SJCRH30 (cell line): ENCODE data around the gene C1QTNF12. TPM values are rescaled to one million over a fixed set of nuclear protein-coding genes. Genes with fewer than 3 reads are reported as not detected.
A peak's percentile ranks its signal among the peaks of the same experiment; 100 is the strongest.

Experiments used
- DNase-seq, 2 experiments: peaks; one replicate each; pipeline ENCODE4 v3.0.0-alpha.2; 2015 to 2020
- H3K27ac ChIP-seq: fragments of 250-450 bp; sonication (Bioruptor Pico); 2 replicates; pipeline ENCODE4 v1.5.1; 2020; ENCODE audit warnings: mild to moderate bottlenecking, moderate library complexity
- H3K27me3 ChIP-seq: fragments of 250-450 bp; sonication (Bioruptor Pico); 2 replicates; pipeline ENCODE4 v1.5.1; 2020; ENCODE audit warnings: mild to moderate bottlenecking, moderate library complexity
- H3K36me3 ChIP-seq: fragments of 250-450 bp; sonication (Bioruptor Pico); 2 replicates; pipeline ENCODE4 v1.5.1; 2020; ENCODE audit warnings: mild to moderate bottlenecking, moderate library complexity
- H3K4me1 ChIP-seq: fragments of 250-450 bp; sonication (Bioruptor Pico); 2 replicates; pipeline ENCODE4 v1.5.1; 2020; ENCODE audit warnings: mild to moderate bottlenecking, moderate library complexity
- H3K4me3 ChIP-seq: fragments of 250-450 bp; sonication (Bioruptor Pico); 2 replicates; pipeline ENCODE4 v1.5.1; 2020; ENCODE audit warnings: mild to moderate bottlenecking, moderate library complexity
- H3K9me3 ChIP-seq: fragments of 250-450 bp; sonication (Bioruptor Pico); replicated peaks from 2 replicates; pipeline ENCODE4 v1.5.1; 2020; ENCODE audit warnings: mild to moderate bottlenecking, moderate library complexity
- total RNA-seq: library from RNA; depleted of rRNA; stranded (reverse); fragments of >200 nt; shearing (Covaris generic); gene quantifications from 2 replicates; pipeline ENCODE4 v1.2.3, GENCODE V29; 2014

C1QTNF12 gene
- total RNA-seq, 1 experiment from 2014 or later, result not detected

DNA sequence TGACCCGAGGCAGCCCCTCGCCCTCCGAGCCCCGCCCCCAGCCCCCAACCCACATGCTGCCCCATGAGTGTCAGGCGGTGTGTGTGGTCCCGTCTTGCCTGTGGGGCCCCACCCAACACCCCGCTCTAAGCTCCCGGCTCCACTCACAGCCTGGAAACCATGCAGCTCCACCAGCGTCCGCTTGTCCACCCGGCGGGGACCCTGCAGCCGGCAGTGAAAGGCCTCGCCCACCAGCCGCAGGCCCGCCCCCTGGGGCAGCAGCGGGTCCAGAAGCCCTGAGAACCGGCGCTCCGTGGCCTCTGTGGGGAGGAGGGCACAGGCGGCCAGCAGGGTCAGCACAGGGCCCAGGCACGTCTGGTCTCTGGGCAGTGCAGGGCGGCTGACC lies 2.7 kb downstream of the C1QTNF12 start:
- Histone ChIP-seq H3K36me3 (no peaks in the 10 kb centered on the region), H3K27me3 (peaks cover 40% of the 10 kb centered on the region), H3K27ac (no peak overlapping the region), H3K4me3 (no peak overlapping the region), H3K4me1 (peaks cover 2% of the 10 kb centered on the region; the same call in 1 of the 2 replicates), H3K9me3 (no peaks in the 10 kb centered on the region)
- peak; percentile 57 to 58 for DNase-seq

DNA sequence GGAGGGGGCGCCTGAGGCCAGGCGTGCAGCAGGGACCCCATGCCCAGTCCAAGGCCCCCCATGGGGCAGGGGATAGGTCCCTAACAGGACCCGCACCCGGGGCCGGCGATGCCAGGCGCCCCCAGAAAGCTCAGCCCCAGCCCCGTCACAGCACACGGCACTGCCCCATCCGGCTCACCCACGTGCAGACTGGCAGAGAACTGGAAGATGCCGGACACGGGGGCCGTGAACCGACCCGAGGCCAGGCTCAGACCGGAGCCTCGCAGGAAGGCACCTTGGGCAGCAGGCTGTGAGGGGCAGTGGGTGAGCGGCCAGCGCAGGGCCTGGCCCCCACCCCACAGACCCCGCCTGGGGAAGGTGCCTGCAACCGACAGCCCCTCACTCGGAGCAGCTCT lies 3.3 kb downstream of the C1QTNF12 start:
- Histone ChIP-seq H3K36me3 (no peaks in the 10 kb centered on the region), H3K4me1 (peaks cover 7% of the 10 kb centered on the region), H3K27ac (no peak overlapping the region), H3K9me3 (no peaks in the 10 kb centered on the region), H3K27me3 (peaks cover 45% of the 10 kb centered on the region), H3K4me3 (no peak overlapping the region)
- no peak for DNase-seq

- no peak for DNase-seq
- peaks cover 51% of the 10 kb centered on the region for H3K27me3 ChIP-seq
- no peaks in the 10 kb centered on the region for H3K36me3 ChIP-seq
- no peaks in the 10 kb centered on the region for H3K9me3 ChIP-seq
- H3K27ac ChIP-seq, result no peak overlapping the region
- H3K4me1 ChIP-seq, result peaks cover 13% of the 10 kb centered on the region
- H3K4me3 ChIP-seq, result no peak overlapping the region
Observed at GRCh38 chr1:1242461-1243265, 3.9 kb downstream of the C1QTNF12 start.

GRCh38 chr1:1241588-1242219 lies 4.8 kb downstream of the C1QTNF12 start:
- Histone ChIP-seq H3K4me1 (peaks cover 23% of the 10 kb centered on the region), H3K36me3 (no peaks in the 10 kb centered on the region), H3K9me3 (no peaks in the 10 kb centered on the region), H3K27ac (no peak overlapping the region), H3K4me3 (no peak overlapping the region), H3K27me3 (peaks cover 56% of the 10 kb centered on the region)
- no peak for DNase-seq

DNA sequence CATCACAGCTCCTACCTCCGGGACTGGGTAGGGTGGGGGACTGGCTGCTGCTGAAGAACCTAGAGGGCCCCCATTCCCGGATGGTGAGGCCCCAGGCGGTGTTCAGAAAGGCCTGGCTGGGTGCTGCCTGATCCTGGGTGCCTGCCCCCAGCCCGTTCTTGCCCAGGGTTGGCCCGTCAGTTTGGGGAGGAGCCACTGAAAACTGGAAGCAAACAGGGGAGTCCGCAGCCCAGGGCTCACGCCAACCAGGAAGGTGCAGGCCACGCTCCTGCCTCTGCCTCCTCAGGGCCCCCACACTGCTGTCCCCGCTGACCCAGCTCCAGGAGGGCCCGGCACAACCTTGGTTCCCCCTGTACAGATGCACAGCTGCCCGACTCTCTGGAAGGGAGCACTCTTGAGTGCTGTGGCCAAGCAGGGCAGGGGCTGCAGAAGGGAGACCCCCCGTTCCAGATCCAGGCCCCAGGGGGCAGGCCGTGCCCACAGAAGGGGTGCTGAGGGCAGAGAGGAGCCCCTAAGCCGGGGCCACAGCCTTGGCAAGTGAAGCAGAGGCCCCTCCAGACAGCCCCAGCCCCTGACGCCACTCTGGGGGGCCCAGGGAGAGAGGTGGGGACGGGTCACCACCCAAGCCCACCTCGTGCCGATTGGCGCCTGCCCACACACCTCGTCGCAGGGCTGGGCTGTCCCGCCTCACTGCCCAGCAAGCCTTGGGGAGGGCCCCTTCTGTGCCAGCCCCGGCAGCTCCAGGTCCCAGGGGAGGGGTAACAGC lies 5.5 kb downstream of the C1QTNF12 start:
- H3K9me3 ChIP-seq, result no peaks in the 10 kb centered on the region
- no peaks in the 10 kb centered on the region for H3K36me3 ChIP-seq
- H3K4me1 ChIP-seq, result peaks cover 30% of the 10 kb centered on the region
- DNase-seq, result peak in 1 of 2 experiments; percentile 48
- H3K4me3 ChIP-seq, result no peak overlapping the region
- H3K27me3 ChIP-seq, result peaks cover 56% of the 10 kb centered on the region
- no peak overlapping the region for H3K27ac ChIP-seq

DNA sequence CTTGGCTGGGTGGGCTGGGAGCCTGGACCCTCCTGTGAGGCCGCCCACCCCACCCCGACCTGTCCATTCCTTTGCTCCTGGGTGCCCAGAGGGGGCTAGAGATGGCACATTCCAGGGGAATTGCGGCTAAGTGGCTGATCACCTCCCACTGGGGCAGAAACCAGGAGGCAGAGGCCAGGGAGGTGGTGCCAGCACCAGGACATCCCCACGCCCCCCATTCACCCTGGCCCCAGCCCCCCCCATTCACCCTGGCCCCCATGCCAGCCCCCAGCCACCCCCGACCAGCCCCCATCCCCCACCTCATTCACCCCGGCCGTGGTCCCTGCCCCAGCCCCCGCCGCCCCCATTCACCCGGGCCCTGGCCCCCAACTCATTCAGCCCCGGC lies 6.2 kb downstream of the C1QTNF12 start:
- no peak for DNase-seq
- H3K4me3 ChIP-seq, result no peak overlapping the region
- H3K36me3 ChIP-seq, result no peaks in the 10 kb centered on the region
- H3K9me3 ChIP-seq, result no peaks in the 10 kb centered on the region
- H3K27me3 ChIP-seq, result peaks cover 56% of the 10 kb centered on the region
- H3K27ac ChIP-seq, result no peak overlapping the region
- H3K4me1 ChIP-seq, result peaks cover 30% of the 10 kb centered on the region

GRCh38 chr1:1239614-1240347 lies 6.7 kb downstream of the C1QTNF12 start:
- no peaks in the 10 kb centered on the region for H3K36me3 ChIP-seq
- no peak for DNase-seq
- peaks cover 56% of the 10 kb centered on the region for H3K27me3 ChIP-seq
- peaks cover 30% of the 10 kb centered on the region for H3K4me1 ChIP-seq
- H3K9me3 ChIP-seq, result no peaks in the 10 kb centered on the region
- no peak overlapping the region for H3K4me3 ChIP-seq
- H3K27ac ChIP-seq, result no peak overlapping the region

DNA sequence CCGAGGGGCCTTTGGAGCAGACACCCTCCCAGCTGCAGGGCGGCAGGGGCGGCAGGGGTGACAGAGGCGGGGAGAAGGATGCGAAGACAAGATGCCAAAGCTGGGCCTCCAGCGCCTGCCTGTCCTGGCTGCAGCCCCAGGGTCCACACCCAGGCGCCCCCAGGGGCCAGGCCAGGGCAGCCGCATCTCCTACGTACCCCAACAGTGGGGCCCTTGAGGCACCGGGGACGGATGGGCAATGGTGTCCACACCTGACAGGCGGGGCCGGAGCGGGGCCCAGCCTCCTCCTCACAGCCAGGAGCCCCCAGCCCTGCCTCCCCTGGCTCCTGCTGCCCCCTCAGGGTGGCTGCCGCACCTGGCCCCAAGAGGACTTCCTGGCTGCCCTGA lies 7.3 kb downstream of the C1QTNF12 start:
- H3K9me3 ChIP-seq, result no peaks in the 10 kb centered on the region
- no peaks in the 10 kb centered on the region for H3K36me3 ChIP-seq
- no peak overlapping the region for H3K27ac ChIP-seq
- no peak overlapping the region for H3K4me3 ChIP-seq
- H3K27me3 ChIP-seq, result peaks cover 56% of the 10 kb centered on the region
- H3K4me1 ChIP-seq, result peaks cover 30% of the 10 kb centered on the region
- peak in 1 of 2 experiments; percentile 33 for DNase-seq

GRCh38 chr1:1238702-1239178 lies 7.8 kb downstream of the C1QTNF12 start:
- Histone ChIP-seq H3K4me3 (no peak overlapping the region), H3K27ac (no peak overlapping the region), H3K27me3 (peaks cover 56% of the 10 kb centered on the region), H3K36me3 (no peaks in the 10 kb centered on the region), H3K4me1 (peaks cover 30% of the 10 kb centered on the region), H3K9me3 (no peaks in the 10 kb centered on the region)
- peak in 1 of 2 experiments; percentile 46 for DNase-seq

DNA sequence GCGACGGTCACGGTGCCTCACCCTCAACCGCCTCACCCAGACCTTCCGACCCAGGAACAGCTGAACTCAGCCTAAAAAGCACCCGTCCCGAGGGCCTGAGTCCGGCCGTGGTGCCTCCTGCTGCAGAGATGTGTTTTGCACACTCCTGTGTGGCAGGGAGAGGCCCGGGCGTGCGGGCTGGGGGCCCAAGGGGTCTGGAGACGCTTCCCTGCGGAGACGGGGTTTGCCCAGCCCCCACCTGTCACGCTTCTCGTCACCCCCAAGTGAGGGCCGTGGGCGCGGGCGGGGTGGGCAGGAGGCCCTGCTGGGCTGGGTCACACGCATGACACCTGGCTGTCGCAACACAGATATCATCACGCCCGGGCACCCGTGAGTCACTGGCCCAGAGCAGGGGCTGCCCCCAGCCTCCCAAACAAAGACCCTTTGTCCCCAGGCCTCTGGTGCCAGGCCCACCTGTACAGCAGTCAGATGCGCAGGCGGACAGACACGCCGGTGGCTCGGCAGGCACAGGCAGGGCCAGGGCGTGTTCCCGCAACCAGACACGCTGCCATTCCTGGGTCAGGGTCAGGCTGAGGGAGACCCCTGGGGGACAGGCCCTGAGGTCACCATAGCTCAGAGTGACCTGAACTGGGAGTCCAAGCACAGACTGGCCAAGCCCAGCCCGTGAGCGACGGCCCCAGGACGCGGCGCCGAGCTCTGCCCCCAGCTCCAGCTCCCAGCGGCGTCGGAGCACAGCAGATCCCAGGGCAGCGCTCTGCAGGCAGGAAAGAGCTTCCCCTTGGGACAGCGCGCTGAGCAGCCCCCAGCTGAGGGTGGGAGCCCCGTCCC lies 8.4 kb downstream of the C1QTNF12 start:
- H3K4me1 ChIP-seq, result peaks cover 30% of the 10 kb centered on the region
- DNase-seq, result peak in 1 of 2 experiments; percentile 56
- no peaks in the 10 kb centered on the region for H3K9me3 ChIP-seq
- no peak overlapping the region for H3K4me3 ChIP-seq
- peaks cover 52% of the 10 kb centered on the region for H3K27me3 ChIP-seq
- H3K36me3 ChIP-seq, result no peaks in the 10 kb centered on the region
- H3K27ac ChIP-seq, result no peak overlapping the region

DNA sequence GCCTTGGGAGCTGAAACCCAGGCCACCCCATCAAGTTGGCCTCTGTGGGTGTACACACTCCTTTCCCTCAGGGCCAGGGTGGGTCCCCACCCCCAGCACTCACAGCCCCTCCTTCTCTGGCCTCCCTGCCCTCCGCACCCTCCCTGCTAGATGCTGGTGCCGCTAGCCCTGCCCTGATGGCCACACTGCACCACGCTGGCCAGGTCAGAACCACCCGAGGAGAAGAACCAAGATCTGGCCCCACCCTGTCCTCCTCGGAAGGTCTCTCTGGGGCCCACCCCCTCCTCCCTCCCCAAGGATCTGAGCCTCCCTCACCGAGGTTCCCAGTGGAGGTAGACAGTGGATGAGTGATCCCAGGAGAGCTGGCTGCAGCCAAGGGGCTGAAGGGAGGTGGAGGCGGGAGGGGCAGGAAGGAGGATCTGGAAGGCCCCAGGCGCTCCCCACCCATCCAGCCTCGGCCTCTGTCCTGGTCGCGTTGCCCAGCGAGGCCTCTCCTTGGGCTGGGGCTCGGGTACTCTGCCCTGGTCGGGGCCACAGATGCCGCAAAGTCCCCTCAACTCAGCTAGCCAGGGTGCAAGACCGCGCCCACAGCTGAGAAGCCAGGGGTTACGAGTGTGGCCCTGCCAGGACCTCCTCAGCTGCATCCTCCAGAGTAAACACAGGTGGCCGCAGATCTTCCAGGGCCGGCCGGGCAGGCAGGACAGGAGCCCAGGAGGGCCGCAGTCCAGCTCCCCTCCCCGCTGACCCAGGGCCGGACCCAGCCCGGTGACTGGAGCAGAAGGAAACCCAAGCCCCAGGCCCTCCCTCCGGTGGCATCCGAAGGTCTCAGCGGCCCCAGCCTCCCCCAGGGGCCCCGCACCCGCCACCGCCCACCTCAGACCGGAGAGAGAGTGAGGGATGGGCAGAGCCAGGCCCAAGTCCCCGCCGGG lies 9.3 kb downstream of the C1QTNF12 start:
- DNase-seq, result no peak
- Histone ChIP-seq H3K27me3 (peaks cover 46% of the 10 kb centered on the region), H3K9me3 (no peaks in the 10 kb centered on the region), H3K36me3 (no peaks in the 10 kb centered on the region), H3K4me1 (peaks cover 30% of the 10 kb centered on the region), H3K4me3 (no peak overlapping the region), H3K27ac (no peak overlapping the region)

- peak; percentile 54 to 59 for DNase-seq
- Histone ChIP-seq H3K27me3 (peaks cover 37% of the 10 kb centered on the region), H3K4me3 (no peak overlapping the region), H3K9me3 (no peaks in the 10 kb centered on the region), H3K36me3 (no peaks in the 10 kb centered on the region), H3K27ac (no peak overlapping the region), H3K4me1 (peaks cover 30% of the 10 kb centered on the region)
Observed at GRCh38 chr1:1236176-1236763, 10.3 kb downstream of the C1QTNF12 start.
